A673 (cell line): ENCODE results near the gene SLC38A3.

Experiments used
- CTCF ChIP-seq: fragments of 300-800, 200-600 bp; sonication (generic); conservative IDR thresholded peaks from 2 replicates; pipeline ENCODE4 v1.5.1; 2017; ENCODE audit warnings: low read depth, mild to moderate bottlenecking, antibody characterized with exemption, low read length, moderate library complexity, mixed read lengths
- EZH2 ChIP-seq: fragments of 200-600 bp; sonication (generic); IDR thresholded peaks from 2 replicates; pipeline ENCODE4 v1.6.1; 2017; ENCODE audit warnings: borderline replicate concordance, low read depth, mild to moderate bottlenecking, mixed read lengths, antibody characterized with exemption, low read length; ENCODE audit not compliant: poor library complexity, severe bottlenecking

GRCh38 chr3:50169232-50169832 is 35.7 kb upstream of the SLC38A3 start:
- TF ChIP-seq CTCF (no peak), EZH2 (no peak)
